Measurements from ENCODE around the gene CPNE1. TPM values are rescaled to one million over a fixed set of nuclear protein-coding genes. Genes with fewer than 3 reads are reported as not detected.
"Not testable (repeated sequence)": the region's sequence is repeated elsewhere in the genome, so short reads cannot be mapped to it uniquely, and the experiment has no call there.

The CPNE1 gene
- total and polyA plus RNA-seq, 2 of the 8 experiments (the other 6 are each of a cell fraction or from before 2014, with no cell fraction given), result 294 to 346 TPM

- H4K5ac ChIP-seq (ENCODE audit: insufficient read length, low read depth, low read length); H2BK120ac ChIP-seq (replicated peaks; ENCODE audit: low read depth, low read length); H3K56ac ChIP-seq (replicated peaks; ENCODE audit: insufficient read length, low read depth, low read length); H2BK12ac ChIP-seq (ENCODE audit: low read depth, low read length); CTCF ChIA-PET (ENCODE audit: partially characterized antibody); H2BK5ac ChIP-seq (ENCODE audit: low read depth, low read length); H3K4me3 ChIP-seq (ENCODE audit: extremely low read depth in 1 of 4, insufficient read depth in 2 of 4, low read depth in 3 of 4, low read length in 4 of 4); H3K9ac ChIP-seq (replicated peaks in 1 of 4; ENCODE audit: extremely low read depth in 1 of 4, low read depth in 3 of 4, low read length in 3 of 4); H3K4me2 ChIP-seq (ENCODE audit: insufficient read depth in 1 of 2, low read depth in 2 of 2, low read length in 2 of 2); H4K91ac ChIP-seq (replicated peaks; ENCODE audit: insufficient read length, low read length); H3K9me3 ChIP-seq (ENCODE audit: insufficient read depth in 2 of 2, low read depth in 1 of 2, low read length in 1 of 2); H3K27me3 ChIP-seq (replicated peaks in 1 of 4; ENCODE audit: control insufficient read depth in 3 of 4, extremely low read depth in 1 of 4, insufficient read depth in 3 of 4, low read length in 3 of 4); H4K20me1 ChIP-seq (replicated peaks in 1 of 2; ENCODE audit: control insufficient read depth in 1 of 2, insufficient read depth in 2 of 2, low read length in 2 of 2); H2AFZ ChIP-seq (ENCODE audit: low read length); H3K18ac ChIP-seq (ENCODE audit: extremely low read depth, low read length); H3K23me2 ChIP-seq (ENCODE audit: low read depth, low read length); H2BK15ac ChIP-seq (ENCODE audit: low read length); FAIRE-seq; H2AK5ac ChIP-seq (ENCODE audit: low read depth, low read length); H3K27ac ChIP-seq (ENCODE audit: low read depth, low read length); H3K4ac ChIP-seq (replicated peaks; ENCODE audit: insufficient read length, low read depth, low read length); H3K79me1 ChIP-seq (ENCODE audit: low read depth, low read length); H2BK20ac ChIP-seq (ENCODE audit: low read length); H3K14ac ChIP-seq (ENCODE audit: insufficient read length); H3K4me1 ChIP-seq (replicated peaks in 1 of 4; ENCODE audit: control insufficient read depth in 3 of 4, insufficient read depth in 4 of 4, low read length in 3 of 4); H4K8ac ChIP-seq (ENCODE audit: extremely low read depth, insufficient read depth, low read length); H3K23ac ChIP-seq (ENCODE audit: insufficient read length): not testable (repeated sequence)
- Histone ChIP-seq H3K79me2 (ENCODE audit: control insufficient read depth in 1 of 2, insufficient read depth in 2 of 2, low read length in 2 of 2) (peaks cover 0 to 16% of the 10 kb centered on the region in 2 experiments; a peak in 2 of 4 replicates), H3K36me3 (ENCODE audit: control insufficient read depth in 2 of 4, insufficient read depth in 4 of 4, low read length in 3 of 4) (peaks cover 18 to 90% (median 61%) of the 10 kb centered on the region in 4 experiments)
- WGBS, 2 experiments (ENCODE audit: extremely low coverage in 1 of 2, insufficient coverage in 1 of 2, insufficient read length in 1 of 2, insufficient replicate concordance in 2 of 2, low coverage in 1 of 2, low lambda C conversion rate in 2 of 2, missing lambda C conversion rate in 1 of 2), result 94% methylated on average over 11 of the region's 11 CpGs; no CpG with 5 or more reads in 1 of the 2 experiments
- POLR2A ChIA-PET (ENCODE audit: partially characterized antibody), result interaction anchor here (1.4 to 40.1 kb wide), 2 partner anchors 10 to 24 kb away, joined by 3 to 2341 read pairs; partner anchors contain the start of gene RBM39
- TF ChIP-seq POLR2AphosphoS5 (IDR thresholded peaks at IDR 0.05; ENCODE audit: low read depth, low read length), result 0 out of 2 replicates have a peak, but pooled peaks have one; percentile 42
- peak in 1 of 2 experiments; percentile 41 for DNase-seq (ENCODE audit: low read depth in 1 of 2, low spot score in 2 of 2)
Measured at GRCh38 chr20:35705894-35706293, 41.2 kb upstream of the CPNE1 start.
